GM23338 (cell line): ENCODE measurements around the gene KRTAP9-2. TPM values are rescaled to one million over a fixed set of nuclear protein-coding genes. Genes with fewer than 3 reads are reported as not detected.

Experiments
- ATAC-seq: fragments of 200-7000 bp; cut with Tn5 transposase; 3 replicates; pipeline ENCODE4 v1.9.1; 2020
- DNase-seq: peaks from one replicate; pipeline ENCODE4 v3.0.0-alpha.2; 2015; ENCODE audit warnings: low spot score
- H2AFZ ChIP-seq: fragments of 200-600 bp; sonication (generic); 2 replicates; pipeline ENCODE4 v1.8.0; 2016; ENCODE audit warnings: antibody characterized with exemption, mild to moderate bottlenecking, moderate library complexity
- H3F3A ChIP-seq: fragments of 200-600 bp; sonication (generic); replicated peaks from 2 replicates; pipeline ENCODE4 v1.8.0; 2017; ENCODE audit warnings: antibody characterized with exemption, mixed run types, low read depth
- H3K27ac ChIP-seq: fragments of 200-600 bp; sonication (generic); 2 replicates; pipeline ENCODE4 v1.6.1; 2016; ENCODE audit warnings: low read depth
- H3K27me3 ChIP-seq: fragments of 200-600 bp; sonication (generic); 2 replicates; pipeline ENCODE4 v1.8.0; 2016; ENCODE audit warnings: mild to moderate bottlenecking, mixed run types, moderate library complexity; ENCODE audit not compliant: insufficient read depth
- H3K36me3 ChIP-seq: fragments of 200-600 bp; sonication (generic); 2 replicates; pipeline ENCODE4 v1.8.0; 2016; ENCODE audit warnings: mild to moderate bottlenecking; ENCODE audit not compliant: insufficient read depth
- H3K4me1 ChIP-seq: fragments of 200-600 bp; sonication (generic); 2 replicates; pipeline ENCODE4 v1.8.0; 2016; ENCODE audit warnings: mild to moderate bottlenecking, moderate library complexity; ENCODE audit not compliant: insufficient read depth
- H3K4me2 ChIP-seq: fragments of 200-600 bp; sonication (generic); 2 replicates; pipeline ENCODE4 v1.7.1; 2017; ENCODE audit warnings: mixed run types
- H3K4me3 ChIP-seq: fragments of 200-600 bp; sonication (generic); 2 replicates; pipeline ENCODE4 v1.6.1; 2016; ENCODE audit warnings: mixed run types
- H3K79me2 ChIP-seq: fragments of 200-600 bp; sonication (generic); replicated peaks from 2 replicates; pipeline ENCODE4 v1.8.0; 2017; ENCODE audit warnings: mild to moderate bottlenecking; ENCODE audit not compliant: insufficient read depth
- H3K9me2 ChIP-seq: fragments of 200-600 bp; sonication (generic); 2 replicates; pipeline ENCODE4 v1.8.0; 2017; ENCODE audit not compliant: insufficient read depth
- H4K20me1 ChIP-seq: fragments of 200-600 bp; sonication (generic); replicated peaks from 2 replicates; pipeline ENCODE4 v1.8.0; 2017; ENCODE audit warnings: mild to moderate bottlenecking; ENCODE audit not compliant: insufficient read depth
- H3K27ac Mint-ChIP-seq: 2 replicates; pipeline ENCODE4 v1.8.0; 2020; ENCODE audit warnings: inconsistent platforms, mild to moderate bottlenecking, moderate library complexity, mixed read lengths
- H3K27me3 Mint-ChIP-seq: 3 replicates; pipeline ENCODE4 v1.8.0; 2022; ENCODE audit warnings: low read depth, mild to moderate bottlenecking, moderate library complexity, mixed read lengths, inconsistent platforms; ENCODE audit not compliant: insufficient read depth, poor library complexity
- H3K36me3 Mint-ChIP-seq: 3 replicates; pipeline ENCODE4 v1.8.0; 2021; ENCODE audit warnings: low read depth, mild to moderate bottlenecking, inconsistent platforms, moderate library complexity, mixed read lengths
- H3K4me1 Mint-ChIP-seq: 3 replicates; pipeline ENCODE4 v1.8.0; 2020; ENCODE audit warnings: mild to moderate bottlenecking, inconsistent platforms, mixed read lengths
- H3K4me3 Mint-ChIP-seq: 3 replicates; pipeline ENCODE4 v1.8.0; 2021; ENCODE audit warnings: moderate library complexity, mild to moderate bottlenecking, inconsistent platforms, mixed read lengths
- H3K9me3 Mint-ChIP-seq: 3 replicates; pipeline ENCODE4 v1.8.0; 2020; ENCODE audit warnings: moderate library complexity, mild to moderate bottlenecking, inconsistent platforms, mixed read lengths
- EZH2 ChIP-seq: fragments of 200-600 bp; sonication (generic); IDR thresholded peaks from one replicate; pipeline ENCODE4 v1.8.0; 2017; ENCODE audit warnings: antibody characterized with exemption, mild to moderate bottlenecking, low read depth; ENCODE audit not compliant: unreplicated experiment
- POLR2AphosphoS5 ChIP-seq: IDR thresholded peaks from 2 replicates; pipeline ENCODE4 v1.6.1; 2016; ENCODE audit warnings: antibody characterized with exemption, low read depth
- ZNF462 ChIP-seq: fragments of 250-450 bp; sonication (Bioruptor Pico); IDR thresholded peaks from 2 replicates; pipeline ENCODE4 v1.5.0; 2020; ENCODE audit warnings: mild to moderate bottlenecking, moderate library complexity
- polyA plus RNA-seq: library from polyadenylated mRNA; unstranded; fragments of >200 nt; fragmentation: Nextera tagmentation; extraction: Ambion mirVana; gene quantifications from 2 replicates; pipeline ENCODE4 v1.2.1, GENCODE V29; 2016
- total RNA-seq: library from RNA; depleted of rRNA; stranded (reverse); fragments of >200 nt; shearing (Covaris generic); gene quantifications from 2 replicates; pipeline ENCODE4 v1.2.3, GENCODE V29; 2014
- TF ChIP-seq, protein P1 (sequence below): IDR thresholded peaks from one replicate; pipeline ENCODE4 v1.6.1; 2018; ENCODE audit warnings: antibody characterized with exemption; ENCODE audit not compliant: unreplicated experiment

KRTAP9-2 gene
- total and polyA plus RNA-seq, 2 experiments from 2014 or later, result not detected

GRCh38 chr17:41178341-41178740, 48.1 kb upstream of the KRTAP9-2 start:
- Histone ChIP-seq H3K27ac (no peak overlapping the region), H3K79me2 (no peaks in the 10 kb centered on the region), H3K4me3 (no peak overlapping the region), H3K4me1 (no peaks in the 10 kb centered on the region), H2AFZ (no peak overlapping the region), H3K4me2 (no peak overlapping the region), H3K27me3 (no peaks in the 10 kb centered on the region), H3K9me2 (no peaks in the 10 kb centered on the region), H3K36me3 (no peaks in the 10 kb centered on the region), H3F3A (no peaks in the 10 kb centered on the region), H4K20me1 (no peaks in the 10 kb centered on the region; the same call in 1 of the 2 replicates)
- Mint-ChIP-seq H3K27ac (no peak overlapping the region), H3K36me3 (no peaks in the 10 kb centered on the region), H3K27me3 (peaks cover 5% of the 10 kb centered on the region), H3K4me3 (no peak overlapping the region), H3K9me3 (no peaks in the 10 kb centered on the region), H3K4me1 (no peaks in the 10 kb centered on the region)
- no peak for DNase-seq
- ATAC-seq, result no peak
- no peak for TF ChIP-seq ZNF462 (CRISPR knock-in tag)
- TF ChIP-seq EZH2, result no peak
- TF ChIP-seq, protein P1, sequence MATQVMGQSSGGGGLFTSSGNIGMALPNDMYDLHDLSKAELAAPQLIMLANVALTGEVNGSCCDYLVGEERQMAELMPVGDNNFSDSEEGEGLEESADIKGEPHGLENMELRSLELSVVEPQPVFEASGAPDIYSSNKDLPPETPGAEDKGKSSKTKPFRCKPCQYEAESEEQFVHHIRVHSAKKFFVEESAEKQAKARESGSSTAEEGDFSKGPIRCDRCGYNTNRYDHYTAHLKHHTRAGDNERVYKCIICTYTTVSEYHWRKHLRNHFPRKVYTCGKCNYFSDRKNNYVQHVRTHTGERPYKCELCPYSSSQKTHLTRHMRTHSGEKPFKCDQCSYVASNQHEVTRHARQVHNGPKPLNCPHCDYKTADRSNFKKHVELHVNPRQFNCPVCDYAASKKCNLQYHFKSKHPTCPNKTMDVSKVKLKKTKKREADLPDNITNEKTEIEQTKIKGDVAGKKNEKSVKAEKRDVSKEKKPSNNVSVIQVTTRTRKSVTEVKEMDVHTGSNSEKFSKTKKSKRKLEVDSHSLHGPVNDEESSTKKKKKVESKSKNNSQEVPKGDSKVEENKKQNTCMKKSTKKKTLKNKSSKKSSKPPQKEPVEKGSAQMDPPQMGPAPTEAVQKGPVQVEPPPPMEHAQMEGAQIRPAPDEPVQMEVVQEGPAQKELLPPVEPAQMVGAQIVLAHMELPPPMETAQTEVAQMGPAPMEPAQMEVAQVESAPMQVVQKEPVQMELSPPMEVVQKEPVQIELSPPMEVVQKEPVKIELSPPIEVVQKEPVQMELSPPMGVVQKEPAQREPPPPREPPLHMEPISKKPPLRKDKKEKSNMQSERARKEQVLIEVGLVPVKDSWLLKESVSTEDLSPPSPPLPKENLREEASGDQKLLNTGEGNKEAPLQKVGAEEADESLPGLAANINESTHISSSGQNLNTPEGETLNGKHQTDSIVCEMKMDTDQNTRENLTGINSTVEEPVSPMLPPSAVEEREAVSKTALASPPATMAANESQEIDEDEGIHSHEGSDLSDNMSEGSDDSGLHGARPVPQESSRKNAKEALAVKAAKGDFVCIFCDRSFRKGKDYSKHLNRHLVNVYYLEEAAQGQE, result no peak
- TF ChIP-seq POLR2AphosphoS5, result no peak
